Activated naive CD8-positive, alpha-beta T cell treated with anti-CD3 and anti-CD28 coated beads, Interleukin-2, amount 50 U/mL, for 24 hours (primary cell): Measurements from ENCODE around the gene AHCYL2.
A peak's percentile ranks its signal among the peaks of the same experiment; 100 is the strongest.

Source experiments
- ATAC-seq: fragments of 150-1000 bp; cut with Tn5 transposase; one replicate; pipeline ENCODE4 v1.10.0; 2021
- DNase-seq: peaks from one replicate; pipeline ENCODE4 v3.0.0; 2021
- H3K27ac Mint-ChIP-seq: one replicate; pipeline ENCODE4 v1.8.0; 2021; ENCODE audit warnings: mild to moderate bottlenecking, mixed read lengths
- H3K27me3 Mint-ChIP-seq: one replicate; pipeline ENCODE4 v1.8.0; 2021; ENCODE audit warnings: mixed read lengths
- H3K36me3 Mint-ChIP-seq: one replicate; pipeline ENCODE4 v1.8.0; 2021; ENCODE audit warnings: low read depth, mixed read lengths
- H3K4me1 Mint-ChIP-seq: one replicate; pipeline ENCODE4 v1.8.0; 2021; ENCODE audit warnings: mixed read lengths
- H3K4me3 Mint-ChIP-seq: one replicate; pipeline ENCODE4 v1.8.0; 2021; ENCODE audit warnings: mild to moderate bottlenecking, moderate library complexity, mixed read lengths
- H3K9me3 Mint-ChIP-seq: one replicate; pipeline ENCODE4 v1.8.0; 2021; ENCODE audit warnings: mixed read lengths

AHCYL2 gene

GRCh38 chr7:129376076-129376777 lies 151.4 kb downstream of the AHCYL2 start:
- Mint-ChIP-seq H3K4me1 (peaks cover 18% of the 10 kb centered on the region), H3K9me3 (no peaks in the 10 kb centered on the region), H3K27ac (no peak overlapping the region), H3K4me3 (no peak overlapping the region), H3K36me3 (no peaks in the 10 kb centered on the region), H3K27me3 (no peaks in the 10 kb centered on the region)
- DNase-seq (peak; percentile 51), ATAC-seq (peak; percentile 91)

GRCh38 chr7:129376778-129377700 lies 152.2 kb downstream of the AHCYL2 start:
- Mint-ChIP-seq H3K4me3 (no peak overlapping the region), H3K36me3 (no peaks in the 10 kb centered on the region), H3K27me3 (no peaks in the 10 kb centered on the region), H3K27ac (no peak overlapping the region), H3K4me1 (peaks cover 17% of the 10 kb centered on the region), H3K9me3 (no peaks in the 10 kb centered on the region)
- DNase-seq (no peak), ATAC-seq (peak; percentile 74)

GRCh38 chr7:129381710-129382484 lies 157.1 kb downstream of the AHCYL2 start:
- Mint-ChIP-seq H3K4me1 (peaks cover 13% of the 10 kb centered on the region), H3K4me3 (no peak overlapping the region), H3K27ac (no peak overlapping the region), H3K27me3 (no peaks in the 10 kb centered on the region), H3K36me3 (peaks cover 2% of the 10 kb centered on the region), H3K9me3 (no peaks in the 10 kb centered on the region)
- no peak for DNase-seq
- no peak for ATAC-seq

- H3K4me1 Mint-ChIP-seq, result peaks cover 6% of the 10 kb centered on the region
Observed at GRCh38 chr7:129383542-129384132, 158.8 kb downstream of the AHCYL2 start.

GRCh38 chr7:129385116-129385515 lies 160.3 kb downstream of the AHCYL2 start:
- no peaks in the 10 kb centered on the region for H3K9me3 Mint-ChIP-seq
- H3K27ac Mint-ChIP-seq, result no peak overlapping the region

More at GRCh38 chr7:129383542-129384132, 158.8 kb downstream of the AHCYL2 start:
- Mint-ChIP-seq H3K27me3 (no peaks in the 10 kb centered on the region), H3K9me3 (no peaks in the 10 kb centered on the region), H3K36me3 (peaks cover 2% of the 10 kb centered on the region), H3K4me3 (no peak overlapping the region), H3K27ac (no peak overlapping the region)
- ATAC-seq (no peak), DNase-seq (no peak)

GRCh38 chr7:129385598-129385997 lies 160.8 kb downstream of the AHCYL2 start:
- no peaks in the 10 kb centered on the region for H3K27me3 Mint-ChIP-seq
- H3K4me3 Mint-ChIP-seq, result no peak overlapping the region
- H3K36me3 Mint-ChIP-seq, result peaks cover 2% of the 10 kb centered on the region
- no peak for ATAC-seq
- no peak overlapping the region for H3K27ac Mint-ChIP-seq
- H3K9me3 Mint-ChIP-seq, result no peaks in the 10 kb centered on the region
- no peak for DNase-seq
- H3K4me1 Mint-ChIP-seq, result peaks cover 6% of the 10 kb centered on the region

More at GRCh38 chr7:129385116-129385515, 160.3 kb downstream of the AHCYL2 start:
- H3K4me1 Mint-ChIP-seq, result peaks cover 6% of the 10 kb centered on the region
- DNase-seq (no peak), ATAC-seq (no peak)
- peaks cover 2% of the 10 kb centered on the region for H3K36me3 Mint-ChIP-seq
- no peak overlapping the region for H3K4me3 Mint-ChIP-seq
- H3K27me3 Mint-ChIP-seq, result no peaks in the 10 kb centered on the region

- H3K27ac Mint-ChIP-seq, result no peak overlapping the region
- DNase-seq (no peak), ATAC-seq (no peak)
- peaks cover 2% of the 10 kb centered on the region for H3K36me3 Mint-ChIP-seq
- H3K9me3 Mint-ChIP-seq, result no peaks in the 10 kb centered on the region
- no peak overlapping the region for H3K4me3 Mint-ChIP-seq
- H3K27me3 Mint-ChIP-seq, result no peaks in the 10 kb centered on the region
- H3K4me1 Mint-ChIP-seq, result peaks cover 6% of the 10 kb centered on the region
Observed at GRCh38 chr7:129386506-129386905, 161.7 kb downstream of the AHCYL2 start.

- H3K36me3 Mint-ChIP-seq, result peaks cover 2% of the 10 kb centered on the region
- no peaks in the 10 kb centered on the region for H3K27me3 Mint-ChIP-seq
- H3K27ac Mint-ChIP-seq, result no peak overlapping the region
- peaks cover 6% of the 10 kb centered on the region for H3K4me1 Mint-ChIP-seq
- no peak for DNase-seq
- H3K4me3 Mint-ChIP-seq, result no peak overlapping the region
- no peaks in the 10 kb centered on the region for H3K9me3 Mint-ChIP-seq
- ATAC-seq, result no peak
Observed at GRCh38 chr7:129387537-129387936, 162.7 kb downstream of the AHCYL2 start.

GRCh38 chr7:129388333-129389098 lies 163.7 kb downstream of the AHCYL2 start:
- ATAC-seq, result no peak
- Mint-ChIP-seq H3K4me3 (no peak overlapping the region), H3K27me3 (no peaks in the 10 kb centered on the region), H3K27ac (no peak overlapping the region), H3K9me3 (no peaks in the 10 kb centered on the region), H3K36me3 (peaks cover 2% of the 10 kb centered on the region), H3K4me1 (peaks cover 4% of the 10 kb centered on the region)
- no peak for DNase-seq

GRCh38 chr7:129389829-129390228 lies 165.0 kb downstream of the AHCYL2 start:
- no peaks in the 10 kb centered on the region for H3K27me3 Mint-ChIP-seq
- peaks cover 2% of the 10 kb centered on the region for H3K36me3 Mint-ChIP-seq
- no peak for ATAC-seq
- H3K4me3 Mint-ChIP-seq, result no peak overlapping the region
- peaks cover 4% of the 10 kb centered on the region for H3K4me1 Mint-ChIP-seq
- DNase-seq, result no peak
- no peak overlapping the region for H3K27ac Mint-ChIP-seq
- H3K9me3 Mint-ChIP-seq, result no peaks in the 10 kb centered on the region

GRCh38 chr7:129390314-129390713 lies 165.5 kb downstream of the AHCYL2 start:
- H3K4me1 Mint-ChIP-seq, result peaks cover 4% of the 10 kb centered on the region
- no peak overlapping the region for H3K27ac Mint-ChIP-seq
- peaks cover 1% of the 10 kb centered on the region for H3K36me3 Mint-ChIP-seq
- H3K27me3 Mint-ChIP-seq, result no peaks in the 10 kb centered on the region
- no peak for ATAC-seq
- H3K9me3 Mint-ChIP-seq, result no peaks in the 10 kb centered on the region
- no peak overlapping the region for H3K4me3 Mint-ChIP-seq
- no peak for DNase-seq

GRCh38 chr7:129391546-129392171 lies 166.8 kb downstream of the AHCYL2 start:
- DNase-seq, result no peak
- Mint-ChIP-seq H3K4me3 (no peak overlapping the region), H3K36me3 (no peaks in the 10 kb centered on the region), H3K27ac (no peak overlapping the region), H3K9me3 (no peaks in the 10 kb centered on the region), H3K4me1 (peaks cover under 1% of the 10 kb centered on the region), H3K27me3 (no peaks in the 10 kb centered on the region)
- no peak for ATAC-seq

- no peaks in the 10 kb centered on the region for H3K9me3 Mint-ChIP-seq
- H3K4me3 Mint-ChIP-seq, result no peak overlapping the region
- ATAC-seq, result no peak
- no peaks in the 10 kb centered on the region for H3K36me3 Mint-ChIP-seq
- DNase-seq, result no peak
- H3K27me3 Mint-ChIP-seq, result no peaks in the 10 kb centered on the region
- no peaks in the 10 kb centered on the region for H3K4me1 Mint-ChIP-seq
- H3K27ac Mint-ChIP-seq, result no peak overlapping the region
Observed at GRCh38 chr7:129393255-129393654, 168.4 kb downstream of the AHCYL2 start.
